Retina (tissue), 1 donor: ENCODE data around the gene HOMER3.

Experiments
- DNase-seq: peaks from one replicate; pipeline ENCODE4 v3.0.0-alpha.2; 2016

The HOMER3 gene

GRCh38 chr19:18940769-18941627 is at the start of gene HOMER3:
HOMER3 (minus strand) TSS chr19:18941217; CDS start chr19:18938982, 2,235 bp downstream.
- peak; percentile 41 for DNase-seq

- no peak for DNase-seq
These were observed 49.2 kb upstream of the HOMER3 start for GRCh38 chr19:18990128-18990708.

- DNase-seq: no peak
These were observed 48.3 kb upstream of the HOMER3 start for GRCh38 chr19:18989316-18989715.

GRCh38 chr19:18987456-18987855 is 46.4 kb upstream of the HOMER3 start:
- no peak for DNase-seq

GRCh38 chr19:18985257-18985656 is 44.2 kb upstream of the HOMER3 start:
- DNase-seq: no peak

- DNase-seq: no peak
These were observed 43.2 kb upstream of the HOMER3 start for GRCh38 chr19:18984251-18984650.

- no peak for DNase-seq
These were observed 41.7 kb upstream of the HOMER3 start for GRCh38 chr19:18982669-18983068.

GRCh38 chr19:18980432-18981020 is 39.5 kb upstream of the HOMER3 start:
- DNase-seq: no peak

- DNase-seq: no peak
These were observed 37.6 kb upstream of the HOMER3 start for GRCh38 chr19:18978616-18979015.

GRCh38 chr19:18975869-18976268 is 34.9 kb upstream of the HOMER3 start:
- DNase-seq: no peak

- no peak for DNase-seq
These were observed 34.0 kb upstream of the HOMER3 start for GRCh38 chr19:18975011-18975410.

GRCh38 chr19:18972851-18973250 is 31.8 kb upstream of the HOMER3 start:
- no peak for DNase-seq

- DNase-seq: peak; percentile 27
These were observed 31.3 kb upstream of the HOMER3 start for GRCh38 chr19:18972301-18972811.

- no peak for DNase-seq
These were observed 29.1 kb upstream of the HOMER3 start for GRCh38 chr19:18969931-18970659.

- no peak for DNase-seq
These were observed 26.5 kb upstream of the HOMER3 start for GRCh38 chr19:18967358-18968146.

GRCh38 chr19:18966307-18966706 is 25.3 kb upstream of the HOMER3 start:
- DNase-seq: no peak

GRCh38 chr19:18964121-18964520 is 23.1 kb upstream of the HOMER3 start:
- DNase-seq: no peak

GRCh38 chr19:18961767-18962620 is 21.0 kb upstream of the HOMER3 start:
- DNase-seq: peak; percentile 9

GRCh38 chr19:18960370-18960769 is 19.4 kb upstream of the HOMER3 start:
- DNase-seq: no peak

- no peak for DNase-seq
These were observed 14.0 kb upstream of the HOMER3 start for GRCh38 chr19:18955042-18955441.

GRCh38 chr19:18954094-18954493 is 13.1 kb upstream of the HOMER3 start:
- no peak for DNase-seq
